Brain microvascular endothelial cell (primary cell): ENCODE data around the gene PPM1L.
A peak's percentile ranks its signal among the peaks of the same experiment; 100 is the strongest.

Source experiments
- DNase-seq: peaks from one replicate; pipeline ENCODE4 v3.0.0-alpha.2; 2020
- H3K27ac ChIP-seq: fragments of 250-450 bp; sonication (Bioruptor Pico); 2 replicates; pipeline ENCODE4 v1.5.1; 2020; ENCODE audit warnings: mild to moderate bottlenecking, moderate library complexity
- H3K27me3 ChIP-seq: fragments of 250-450 bp; sonication (Bioruptor Pico); replicated peaks from 2 replicates; pipeline ENCODE4 v1.5.1; 2020; ENCODE audit warnings: mild to moderate bottlenecking
- H3K36me3 ChIP-seq: fragments of 250-450 bp; sonication (Bioruptor Pico); replicated peaks from 2 replicates; pipeline ENCODE4 v1.5.1; 2020; ENCODE audit warnings: mild to moderate bottlenecking
- H3K4me3 ChIP-seq: 2 replicates; pipeline ENCODE4 v1.5.1; 2011; ENCODE audit warnings: low read depth, mild to moderate bottlenecking, control low read depth, low read length, moderate library complexity
- in situ Hi-C: cut with HindIII; loops from 2 replicates; pipeline ENCODE4 v1.10.0; 2017; ENCODE audit warnings: low sequenced_read_pairs, low pct_ligation_motif_present
- TF ChIP-seq, protein P1 (sequence below): IDR thresholded peaks from 2 replicates; pipeline ENCODE4 v1.5.1; 2011; ENCODE audit warnings: low read depth, mild to moderate bottlenecking, moderate library complexity, low read length, control low read depth, inconsistent platforms; ENCODE audit errors: missing control alignments

PPM1L gene

DNA sequence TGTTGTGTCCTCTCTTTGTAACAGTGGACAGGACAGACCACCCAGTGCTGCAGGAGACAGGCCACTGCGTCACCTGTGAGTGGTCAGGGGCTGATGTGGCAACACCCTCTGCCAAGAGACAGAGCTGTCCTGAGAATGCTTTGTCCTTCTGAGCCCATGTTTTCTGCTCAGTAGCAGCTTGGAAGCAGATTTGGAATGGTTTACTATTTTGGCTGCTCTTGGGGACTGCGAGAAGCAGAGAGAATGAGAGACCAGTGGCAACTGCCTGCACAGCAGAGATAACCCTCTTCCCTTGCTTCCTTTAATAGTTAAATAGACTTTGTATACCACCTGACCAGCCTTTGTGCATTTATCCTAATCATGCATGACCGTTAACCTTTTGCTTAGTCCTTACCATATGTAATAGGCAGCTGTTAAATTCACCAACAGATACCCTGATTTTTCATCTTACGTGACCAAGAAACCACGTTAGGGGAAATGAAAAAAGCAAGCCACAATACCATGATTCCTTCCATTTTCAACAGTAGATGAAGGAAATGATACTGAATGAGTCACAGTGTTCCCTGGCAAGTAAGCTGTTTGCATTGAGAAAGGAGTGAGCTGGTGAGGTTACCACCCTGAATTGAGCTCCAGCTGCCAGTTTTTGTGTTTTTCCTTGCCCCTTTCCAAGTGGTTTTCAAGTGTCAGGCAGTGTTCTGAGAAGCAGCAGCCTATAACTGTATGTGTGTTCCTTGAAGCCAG, 313.6 kb downstream of the PPM1L start:
- TF ChIP-seq, protein P1, sequence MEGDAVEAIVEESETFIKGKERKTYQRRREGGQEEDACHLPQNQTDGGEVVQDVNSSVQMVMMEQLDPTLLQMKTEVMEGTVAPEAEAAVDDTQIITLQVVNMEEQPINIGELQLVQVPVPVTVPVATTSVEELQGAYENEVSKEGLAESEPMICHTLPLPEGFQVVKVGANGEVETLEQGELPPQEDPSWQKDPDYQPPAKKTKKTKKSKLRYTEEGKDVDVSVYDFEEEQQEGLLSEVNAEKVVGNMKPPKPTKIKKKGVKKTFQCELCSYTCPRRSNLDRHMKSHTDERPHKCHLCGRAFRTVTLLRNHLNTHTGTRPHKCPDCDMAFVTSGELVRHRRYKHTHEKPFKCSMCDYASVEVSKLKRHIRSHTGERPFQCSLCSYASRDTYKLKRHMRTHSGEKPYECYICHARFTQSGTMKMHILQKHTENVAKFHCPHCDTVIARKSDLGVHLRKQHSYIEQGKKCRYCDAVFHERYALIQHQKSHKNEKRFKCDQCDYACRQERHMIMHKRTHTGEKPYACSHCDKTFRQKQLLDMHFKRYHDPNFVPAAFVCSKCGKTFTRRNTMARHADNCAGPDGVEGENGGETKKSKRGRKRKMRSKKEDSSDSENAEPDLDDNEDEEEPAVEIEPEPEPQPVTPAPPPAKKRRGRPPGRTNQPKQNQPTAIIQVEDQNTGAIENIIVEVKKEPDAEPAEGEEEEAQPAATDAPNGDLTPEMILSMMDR = no peak
- Histone ChIP-seq H3K4me3 (no peak overlapping the region), H3K27ac (peak overlapping the region; percentile 24)

DNA sequence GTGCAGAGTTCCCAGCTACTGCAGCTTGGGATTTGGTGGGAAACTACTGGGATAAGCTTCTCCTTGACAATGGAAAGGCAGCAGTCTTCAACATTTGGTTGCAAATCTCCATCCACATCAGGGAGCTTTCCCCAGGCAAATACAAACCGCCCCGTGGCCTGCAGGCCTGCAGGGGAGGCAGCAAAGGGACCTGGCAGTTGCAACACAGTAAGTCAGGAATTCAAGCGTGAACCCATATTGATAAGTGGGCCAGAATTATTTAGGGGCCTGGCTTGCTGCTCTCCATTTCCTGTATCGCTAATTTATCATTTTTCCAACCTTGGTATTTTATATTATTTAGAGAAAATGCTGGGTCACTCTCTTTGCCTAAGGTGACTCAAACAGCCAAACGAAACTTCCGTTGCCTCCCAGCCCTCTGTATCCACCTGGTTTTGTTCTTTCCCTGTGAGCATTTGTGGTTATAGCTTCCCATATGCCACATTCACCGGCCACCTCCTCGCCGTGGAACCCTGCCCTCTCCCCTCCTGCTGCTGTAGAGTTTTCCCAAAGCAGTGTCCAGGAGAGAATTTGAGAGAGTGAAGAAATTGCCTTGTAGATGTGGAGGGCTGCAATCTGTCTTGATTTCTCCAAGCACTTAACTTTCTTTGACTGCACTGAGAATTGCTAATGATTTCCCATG, 314.4 kb downstream of the PPM1L start:
- Histone ChIP-seq H3K27ac (no peak overlapping the region), H3K4me3 (no peak overlapping the region), H3K27me3 (no peaks in the 10 kb centered on the region), H3K36me3 (no peaks in the 10 kb centered on the region)
- TF ChIP-seq, protein P1 = no peak
- no peak for DNase-seq
- in situ Hi-C loops = no loop called here

More for the DNA sequence above, 313.6 kb downstream of the PPM1L start:
- Histone ChIP-seq H3K27me3 (no peaks in the 10 kb centered on the region), H3K36me3 (no peaks in the 10 kb centered on the region)
- DNase-seq = peak; percentile 50
- in situ Hi-C loops = no loop called here

DNA sequence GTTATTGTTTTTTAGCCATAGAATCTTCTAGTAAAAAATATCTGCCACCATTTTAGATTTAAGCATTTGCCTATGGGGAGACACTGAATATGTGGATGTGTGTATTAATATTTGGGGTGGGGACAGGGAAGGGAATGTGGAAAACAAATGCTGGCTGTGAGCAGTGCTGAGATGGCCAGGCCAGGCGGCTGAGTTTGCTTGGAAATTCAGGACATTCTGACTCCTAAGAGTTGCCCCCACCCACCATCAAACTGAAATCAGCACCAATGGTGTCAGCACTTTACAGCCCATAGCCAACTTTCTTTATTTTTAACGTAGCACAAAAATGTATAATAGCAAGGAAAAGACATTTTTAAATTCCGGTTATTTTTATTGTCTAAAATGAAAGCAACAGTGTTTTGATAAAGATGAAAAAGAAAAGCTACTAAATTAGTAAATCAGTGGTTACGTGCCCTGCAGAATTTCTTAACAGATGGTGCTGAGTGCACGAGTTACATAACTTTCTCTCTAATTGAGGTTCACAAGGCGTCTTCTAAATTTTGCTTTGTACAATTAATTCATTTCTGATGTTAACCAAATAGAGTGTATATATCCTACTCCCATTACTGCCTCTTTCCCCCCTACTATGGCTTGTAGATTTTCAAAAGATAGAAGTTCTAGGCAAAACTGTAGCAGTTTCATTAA, 315.1 kb downstream of the PPM1L start:
- H3K27me3 ChIP-seq = no peaks in the 10 kb centered on the region
- no peak overlapping the region for H3K4me3 ChIP-seq
- no peak for DNase-seq
- TF ChIP-seq, protein P1 = no peak
- H3K27ac ChIP-seq = no peak overlapping the region
- in situ Hi-C loops = no loop called here
- no peaks in the 10 kb centered on the region for H3K36me3 ChIP-seq

DNA sequence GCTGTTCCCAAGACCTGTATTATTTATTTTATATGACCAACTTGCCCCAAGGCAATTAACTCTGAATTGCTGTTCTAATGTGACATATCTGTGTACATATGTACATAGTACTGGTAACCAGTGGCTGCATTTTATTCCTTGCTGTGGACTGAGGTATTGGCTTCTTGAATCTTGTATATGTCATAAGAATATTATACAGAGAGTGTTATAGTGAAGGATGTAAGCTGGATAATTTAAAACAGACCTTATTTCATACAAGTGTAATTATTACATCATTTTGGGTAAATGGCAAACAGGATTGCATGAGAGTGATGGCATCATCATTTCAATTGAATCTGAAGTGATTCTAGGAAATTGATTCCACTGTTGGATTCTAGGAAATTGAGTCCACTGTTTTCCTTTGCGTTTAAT, 316.2 kb downstream of the PPM1L start:
- Histone ChIP-seq H3K27me3 (no peaks in the 10 kb centered on the region), H3K4me3 (no peak overlapping the region), H3K36me3 (no peaks in the 10 kb centered on the region), H3K27ac (no peak overlapping the region)
- DNase-seq = no peak
- in situ Hi-C loops = no loop called here
- TF ChIP-seq, protein P1 = no peak

DNA sequence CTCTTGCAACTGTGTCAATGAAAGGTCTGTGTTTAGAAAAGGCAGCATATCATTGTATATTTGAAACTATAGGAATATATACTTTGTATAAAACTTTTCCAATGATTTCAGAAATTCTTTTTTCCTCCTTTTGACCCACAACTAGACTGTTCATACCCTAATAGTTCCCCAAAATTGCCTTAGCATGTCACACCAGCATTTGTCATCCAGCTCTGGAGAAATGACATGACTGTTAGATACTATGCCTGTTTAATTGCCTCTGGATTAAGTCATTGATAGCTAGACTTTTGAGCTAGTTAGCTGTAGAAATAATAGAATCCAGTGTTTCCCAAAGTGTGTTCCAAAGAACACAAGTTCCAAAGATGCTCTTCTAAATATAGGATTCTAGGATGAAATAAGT, 316.7 kb downstream of the PPM1L start:
- H3K27ac ChIP-seq = no peak overlapping the region
- H3K36me3 ChIP-seq = no peaks in the 10 kb centered on the region
- in situ Hi-C loops = no loop called here
- H3K4me3 ChIP-seq = no peak overlapping the region
- DNase-seq = no peak
- TF ChIP-seq, protein P1 = no peak
- no peaks in the 10 kb centered on the region for H3K27me3 ChIP-seq
